ENCODE data around the gene MRAP2.

MRAP2 gene

GRCh38 chr6:84137051-84137375, 103.4 kb downstream of the MRAP2 start:
- peak; percentile 83 for DNase-seq

- DNase-seq = no peak
Measured at GRCh38 chr6:84137989-84138575, 104.5 kb downstream of the MRAP2 start.

- DNase-seq = no peak
Measured at GRCh38 chr6:84139311-84139710, 105.7 kb downstream of the MRAP2 start.

Data from DMS 273 treated with DMSO at 0.1 percent for 48 hours (cell line).